Renal pelvis (tissue), 12 donors: ENCODE measurements around the gene BCL2. TPM values are rescaled to one million over a fixed set of nuclear protein-coding genes. Genes with fewer than 3 reads are reported as not detected.
"Not testable (repeated sequence)": the region's sequence is repeated elsewhere in the genome, so short reads cannot be mapped to it uniquely, and the experiment has no call there.

Source experiments
- DNase-seq: peaks from one replicate; pipeline ENCODE4 v3.0.0-alpha.2; 2013
- long read RNA-seq, 16 experiments: transcript quantifications; one replicate each; lab custom pipeline, GENCODE V29; 2026
- polyA plus RNA-seq, 3 donors: library from polyadenylated mRNA; unstranded; fragments of 120-200 nt; gene quantifications; one replicate each; pipeline ENCODE4 v1.2.1, GENCODE V29; 2013; ENCODE audit not compliant: insufficient read length in 3 of 3

The BCL2 gene
- polyA plus RNA-seq, result 10 to 100 TPM; 19.8 to 26.3 (median 24.1) TPM
- long read RNA-seq, donor 1, full-length matches to known transcripts, result 7 of 7 reads
- long read RNA-seq, donor 1, partial matches to known transcripts, result 0 of 7 reads
- long read RNA-seq, donor 1, other reads (novel, unspliced or antisense), result 0 of 7 reads
- long read RNA-seq, donor 2, full-length matches to known transcripts, result 11 of 17 reads
- long read RNA-seq, donor 2, partial matches to known transcripts, result 6 of 17 reads
- long read RNA-seq, donor 2, other reads (novel, unspliced or antisense), result 0 of 17 reads
- long read RNA-seq, donor 3, full-length matches to known transcripts, result 6 of 6 reads
- long read RNA-seq, donor 3, partial matches to known transcripts, result 0 of 6 reads
- long read RNA-seq, donor 3, other reads (novel, unspliced or antisense), result 0 of 6 reads
- long read RNA-seq, donor 4, full-length matches to known transcripts, result 9 of 14 reads
- long read RNA-seq, donor 4, partial matches to known transcripts, result 5 of 14 reads
- long read RNA-seq, donor 4, other reads (novel, unspliced or antisense), result 0 of 14 reads
- long read RNA-seq, donor 5, full-length matches to known transcripts, result 5 of 5 reads
- long read RNA-seq, donor 5, partial matches to known transcripts, result 0 of 5 reads
- long read RNA-seq, donor 5, other reads (novel, unspliced or antisense), result 0 of 5 reads
- long read RNA-seq, donor 6, full-length matches to known transcripts, result 7 of 7 reads
- long read RNA-seq, donor 6, partial matches to known transcripts, result 0 of 7 reads
- long read RNA-seq, donor 6, other reads (novel, unspliced or antisense), result 0 of 7 reads
- long read RNA-seq, donor 7, full-length matches to known transcripts, result 18 of 18 reads
- long read RNA-seq, donor 7, partial matches to known transcripts, result 0 of 18 reads
- long read RNA-seq, donor 7, other reads (novel, unspliced or antisense), result 0 of 18 reads
- long read RNA-seq, donor 8, full-length matches to known transcripts, result 7 of 7 reads
- long read RNA-seq, donor 8, partial matches to known transcripts, result 0 of 7 reads
- long read RNA-seq, donor 8, other reads (novel, unspliced or antisense), result 0 of 7 reads
- long read RNA-seq, donor 9, full-length matches to known transcripts, result 11 of 11 reads
- long read RNA-seq, donor 9, partial matches to known transcripts, result 0 of 11 reads
- long read RNA-seq, donor 9, other reads (novel, unspliced or antisense), result 0 of 11 reads
- long read RNA-seq, donor 10, full-length matches to known transcripts, result 7 of 7 reads
- long read RNA-seq, donor 10, partial matches to known transcripts, result 0 of 7 reads
- long read RNA-seq, donor 10, other reads (novel, unspliced or antisense), result 0 of 7 reads
- long read RNA-seq, donor 11, full-length matches to known transcripts, result 14 of 14 reads
- long read RNA-seq, donor 11, partial matches to known transcripts, result 0 of 14 reads
- long read RNA-seq, donor 11, other reads (novel, unspliced or antisense), result 0 of 14 reads
- long read RNA-seq, donor 12, full-length matches to known transcripts, result 22 of 22 reads
- long read RNA-seq, donor 12, partial matches to known transcripts, result 0 of 22 reads
- long read RNA-seq, donor 12, other reads (novel, unspliced or antisense), result 0 of 22 reads
- long read RNA-seq, donor 13, full-length matches to known transcripts, result 4 of 4 reads
- long read RNA-seq, donor 13, partial matches to known transcripts, result 0 of 4 reads
- long read RNA-seq, donor 13, other reads (novel, unspliced or antisense), result 0 of 4 reads
- long read RNA-seq, donor 14, result 0 reads
- long read RNA-seq, donor 15, result 0 reads
- long read RNA-seq, donor 16, full-length matches to known transcripts, result 14 of 14 reads
- long read RNA-seq, donor 16, partial matches to known transcripts, result 0 of 14 reads
- long read RNA-seq, donor 16, other reads (novel, unspliced or antisense), result 0 of 14 reads

- no peak for DNase-seq
Observed at GRCh38 chr18:63319383-63320122, at the start of gene BCL2. TSS of gene BCL2 (minus strand) at chr18:63319769.

GRCh38 chr18:63368611-63369010 is 49.0 kb upstream of the BCL2 start:
- no peak for DNase-seq

DNA sequence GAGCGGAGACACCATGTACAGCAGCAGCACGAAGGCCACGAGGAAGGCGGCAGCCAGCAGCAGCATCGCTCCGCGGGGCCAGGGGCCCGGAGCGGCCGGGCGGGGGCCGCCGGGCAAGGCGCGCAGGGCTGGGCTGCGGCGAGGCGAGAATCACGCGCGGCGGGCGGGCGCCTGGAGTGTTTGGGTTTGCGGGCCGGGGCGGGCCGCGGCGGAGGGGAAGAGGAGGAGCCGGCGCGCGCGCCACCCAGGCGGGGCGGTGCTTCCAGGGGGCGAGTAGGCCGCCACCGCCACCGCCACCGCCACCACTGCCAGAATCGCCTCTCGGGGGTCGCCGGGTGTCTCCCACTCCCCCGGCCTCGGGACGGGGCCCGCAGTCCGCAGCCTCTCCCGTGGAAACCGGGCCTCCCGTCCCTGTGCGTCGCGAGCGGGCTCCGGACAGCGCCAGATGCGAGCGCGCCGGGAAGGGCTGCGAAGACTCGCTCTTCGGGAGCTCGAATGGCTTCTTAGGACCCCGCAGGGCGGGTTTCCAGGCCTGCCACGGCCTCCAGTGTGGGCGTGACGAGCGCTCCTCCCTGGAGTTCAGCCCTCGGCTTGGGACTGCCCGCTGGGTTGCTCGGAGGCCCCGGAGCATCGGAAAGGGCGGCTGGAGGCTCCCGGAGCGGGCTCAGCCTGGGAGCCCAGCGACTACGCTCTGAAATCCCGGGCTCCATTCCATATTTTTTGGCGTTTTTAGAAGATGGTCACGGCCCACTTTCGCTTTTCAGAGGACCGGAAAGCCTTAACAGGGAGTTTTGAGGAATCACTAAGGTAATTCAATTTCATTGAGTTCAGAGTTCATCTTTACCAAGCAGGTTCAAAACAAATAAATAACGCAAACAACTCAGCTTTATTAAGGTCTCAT is 47.7 kb upstream of the BCL2 start, which contains the start of gene KDSR:
TSS of gene KDSR (minus strand) at position 154 of the 901 bp plus-strand sequence. CDS start at position 66, 88 bp downstream.
- peak; percentile 99 for DNase-seq

GRCh38 chr18:63366213-63367052 is 46.9 kb upstream of the BCL2 start:
- peak; percentile 26 for DNase-seq

DNA sequence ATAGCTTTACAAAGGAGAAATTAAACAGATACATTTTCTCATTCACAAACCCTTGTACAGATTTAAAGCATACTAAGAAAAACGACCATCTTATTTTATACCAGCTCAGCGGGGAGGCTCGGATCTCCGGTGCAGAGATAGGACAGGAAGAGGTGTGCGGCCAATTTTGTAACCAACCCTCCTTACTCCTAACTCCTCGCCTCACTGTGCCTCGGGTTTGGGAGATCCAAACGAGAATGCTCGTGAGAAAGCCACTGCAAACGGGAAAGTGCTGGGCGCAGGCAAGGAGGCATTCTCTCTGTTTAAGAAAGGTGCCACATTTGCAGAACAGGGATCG is 46.3 kb upstream of the BCL2 start:
- no peak for DNase-seq

GRCh38 chr18:63363951-63364350 is 44.4 kb upstream of the BCL2 start:
- DNase-seq, result no peak

DNA sequence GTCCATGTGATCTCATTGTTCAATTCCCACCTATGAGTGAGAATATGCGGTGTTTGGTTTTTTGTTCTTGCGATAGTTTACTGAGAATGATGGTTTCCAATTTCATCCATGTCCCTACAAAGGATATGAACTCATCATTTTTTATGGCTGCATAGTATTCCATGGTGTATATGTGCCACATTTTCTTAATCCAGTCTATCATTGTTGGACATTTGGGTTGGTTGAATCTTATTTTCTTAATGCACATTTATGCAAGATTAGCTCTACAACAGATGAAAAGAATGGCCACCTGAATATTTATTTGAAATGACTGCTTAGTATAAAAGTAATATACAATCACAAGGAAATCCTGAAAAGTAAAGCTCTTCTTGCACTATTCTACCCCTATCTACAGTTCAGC is 43.9 kb upstream of the BCL2 start:
- not testable (repeated sequence) for DNase-seq

- DNase-seq, result no peak
Observed at GRCh38 chr18:63356272-63356896, 36.8 kb upstream of the BCL2 start.

GRCh38 chr18:63350230-63350629 is 30.7 kb upstream of the BCL2 start:
- no peak for DNase-seq

DNA sequence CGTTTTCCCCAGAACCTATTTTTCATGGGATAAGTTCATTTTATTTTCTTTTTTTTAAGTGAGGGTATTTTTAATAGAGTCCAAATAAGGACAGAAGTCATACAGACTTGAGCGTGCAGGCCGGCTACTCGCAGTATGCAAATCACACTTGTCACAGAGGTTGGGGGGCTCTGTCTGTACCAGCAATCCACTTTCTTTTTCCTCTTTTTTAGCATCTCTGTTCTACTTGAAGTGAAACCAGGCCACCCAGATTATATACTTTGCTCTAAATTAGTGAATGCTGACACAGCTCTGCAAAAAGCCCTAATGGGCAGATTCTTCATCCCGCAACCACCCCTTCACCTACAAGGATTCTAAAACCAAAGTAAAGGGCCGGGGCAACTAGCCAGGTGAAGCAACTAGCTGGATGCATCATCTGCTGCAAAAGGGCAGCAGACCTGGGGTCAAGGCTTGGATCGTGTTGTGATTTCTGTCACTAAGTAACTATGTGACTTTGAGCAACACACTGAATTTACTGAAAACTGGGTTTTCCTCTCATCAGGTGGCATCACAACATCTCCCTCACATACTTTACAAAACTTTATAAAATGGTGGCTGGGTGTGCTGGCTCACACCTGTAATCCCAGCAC is 29.1 kb upstream of the BCL2 start:
- no peak for DNase-seq

- no peak for DNase-seq
Observed at GRCh38 chr18:63346480-63347183, 27.1 kb upstream of the BCL2 start.

GRCh38 chr18:63346031-63346430 is 26.5 kb upstream of the BCL2 start:
- DNase-seq, result no peak

DNA sequence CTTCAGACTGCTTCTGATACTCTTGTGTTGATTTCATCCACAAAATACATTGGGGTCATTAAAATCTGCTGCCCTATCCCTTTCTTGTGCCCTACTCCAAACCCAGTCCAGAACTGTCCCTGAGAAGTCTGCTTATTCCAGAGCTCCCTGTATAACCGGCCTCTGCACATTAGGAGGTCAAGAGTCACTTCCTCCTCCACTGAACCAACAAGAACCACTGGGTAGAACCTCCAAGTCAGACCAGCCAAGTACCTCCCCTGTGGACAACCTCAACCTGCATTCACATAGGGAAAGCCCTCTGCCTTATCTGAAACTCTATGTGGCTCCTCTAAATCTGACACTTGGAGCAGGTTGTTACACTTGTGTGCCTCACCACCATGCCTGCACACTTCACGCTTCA is 25.3 kb upstream of the BCL2 start:
- DNase-seq, result no peak

- DNase-seq, result no peak
Observed at GRCh38 chr18:63344263-63344662, 24.7 kb upstream of the BCL2 start.

GRCh38 chr18:63342206-63342605 is 22.6 kb upstream of the BCL2 start:
- DNase-seq, result no peak

DNA sequence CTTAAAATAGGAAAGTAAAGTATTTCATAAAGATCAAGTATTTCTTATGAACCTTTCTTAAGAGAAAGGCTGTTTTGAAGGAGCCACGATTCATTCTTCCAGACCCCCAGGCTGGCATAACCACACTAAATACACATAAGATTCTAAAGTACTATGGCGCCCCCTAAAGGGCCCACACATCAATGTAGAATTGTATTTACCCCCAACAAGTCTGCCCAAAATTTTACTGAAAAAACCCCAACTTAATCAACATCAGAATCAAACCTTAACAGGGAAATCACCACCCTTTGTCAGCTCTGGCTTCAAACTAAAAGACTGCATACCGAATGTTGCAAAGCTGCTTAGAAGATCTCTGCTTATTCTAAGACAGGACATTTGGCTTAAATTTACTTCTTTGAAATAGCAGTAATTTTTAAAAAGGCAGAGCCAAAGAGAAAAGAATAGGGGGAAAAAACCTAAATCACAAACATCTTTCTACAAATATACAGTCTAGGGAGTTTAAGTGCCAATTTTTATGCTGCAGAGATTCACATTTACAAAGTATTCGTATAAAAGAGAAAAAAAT is 20.4 kb upstream of the BCL2 start:
- no peak for DNase-seq
